ENCODE results near the gene CYP24A1.

GRCh38 chr20:54133434-54134427 is 40.1 kb downstream of the CYP24A1 start:
- TF ChIP-seq POLR2A (IDR thresholded peaks at IDR 0.05), result no peak
- no peak for TF ChIP-seq EP300 (IDR thresholded peaks at IDR 0.05; ENCODE audit: low read depth)
- TF ChIP-seq, protein P1, sequence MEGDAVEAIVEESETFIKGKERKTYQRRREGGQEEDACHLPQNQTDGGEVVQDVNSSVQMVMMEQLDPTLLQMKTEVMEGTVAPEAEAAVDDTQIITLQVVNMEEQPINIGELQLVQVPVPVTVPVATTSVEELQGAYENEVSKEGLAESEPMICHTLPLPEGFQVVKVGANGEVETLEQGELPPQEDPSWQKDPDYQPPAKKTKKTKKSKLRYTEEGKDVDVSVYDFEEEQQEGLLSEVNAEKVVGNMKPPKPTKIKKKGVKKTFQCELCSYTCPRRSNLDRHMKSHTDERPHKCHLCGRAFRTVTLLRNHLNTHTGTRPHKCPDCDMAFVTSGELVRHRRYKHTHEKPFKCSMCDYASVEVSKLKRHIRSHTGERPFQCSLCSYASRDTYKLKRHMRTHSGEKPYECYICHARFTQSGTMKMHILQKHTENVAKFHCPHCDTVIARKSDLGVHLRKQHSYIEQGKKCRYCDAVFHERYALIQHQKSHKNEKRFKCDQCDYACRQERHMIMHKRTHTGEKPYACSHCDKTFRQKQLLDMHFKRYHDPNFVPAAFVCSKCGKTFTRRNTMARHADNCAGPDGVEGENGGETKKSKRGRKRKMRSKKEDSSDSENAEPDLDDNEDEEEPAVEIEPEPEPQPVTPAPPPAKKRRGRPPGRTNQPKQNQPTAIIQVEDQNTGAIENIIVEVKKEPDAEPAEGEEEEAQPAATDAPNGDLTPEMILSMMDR (IDR thresholded peaks at IDR 0.05), result no peak
- peak in 2 of 3 donors; percentile 4 to 31 for TF ChIP-seq POLR2AphosphoS5 (IDR thresholded peaks at IDR 0.05)
